Mucosa of stomach (tissue), 1 donor: ENCODE data around the gene FRRS1L.

Experiments used
- H3K27me3 ChIP-seq: one replicate; pipeline ENCODE4 v1.7.0; 2013; ENCODE audit warnings: mild to moderate bottlenecking, low read length; ENCODE audit not compliant: control insufficient read depth, insufficient read depth
- H3K36me3 ChIP-seq: one replicate; pipeline ENCODE4 v1.7.0; 2013; ENCODE audit warnings: low read length; ENCODE audit not compliant: control insufficient read depth, insufficient read depth
- H3K4me1 ChIP-seq: one replicate; pipeline ENCODE4 v1.7.0; 2013; ENCODE audit warnings: mild to moderate bottlenecking, low read length; ENCODE audit not compliant: control insufficient read depth, insufficient read depth
- H3K4me3 ChIP-seq: one replicate; pipeline ENCODE4 v1.7.0; 2013; ENCODE audit warnings: low read length
- H3K9ac ChIP-seq: one replicate; pipeline ENCODE4 v1.7.0; 2013; ENCODE audit warnings: mild to moderate bottlenecking, low read length, moderate library complexity
- H3K9me3 ChIP-seq: one replicate; pipeline ENCODE4 v1.7.0; 2013; ENCODE audit warnings: mild to moderate bottlenecking, low read length, moderate library complexity; ENCODE audit not compliant: control insufficient read depth
- donor health status: Pancreatic carcinoma.

FRRS1L gene

GRCh38 chr9:109167716-109168115 is 667 bp upstream of the FRRS1L start:
- H3K4me3 ChIP-seq: no peak overlapping the region
- no peaks in the 10 kb centered on the region for H3K9me3 ChIP-seq
- peaks cover 30% of the 10 kb centered on the region for H3K27me3 ChIP-seq
- H3K4me1 ChIP-seq: no peaks in the 10 kb centered on the region
- H3K9ac ChIP-seq: peak overlapping the region; percentile 7
- H3K36me3 ChIP-seq: no peaks in the 10 kb centered on the region

- Histone ChIP-seq H3K4me1 (no peaks in the 10 kb centered on the region), H3K4me3 (no peak overlapping the region), H3K9ac (no peak overlapping the region), H3K27me3 (peaks cover 26% of the 10 kb centered on the region), H3K9me3 (no peaks in the 10 kb centered on the region), H3K36me3 (no peaks in the 10 kb centered on the region)
Observed at GRCh38 chr9:109166171-109166770, 778 bp downstream of the FRRS1L start.

GRCh38 chr9:109164042-109164441 is 3.0 kb downstream of the FRRS1L start:
- Histone ChIP-seq H3K36me3 (no peaks in the 10 kb centered on the region), H3K9me3 (no peaks in the 10 kb centered on the region), H3K27me3 (peaks cover 26% of the 10 kb centered on the region), H3K4me1 (no peaks in the 10 kb centered on the region), H3K9ac (no peak overlapping the region), H3K4me3 (no peak overlapping the region)

GRCh38 chr9:109163194-109163593 is 3.9 kb downstream of the FRRS1L start:
- Histone ChIP-seq H3K4me3 (no peak overlapping the region), H3K27me3 (peaks cover 26% of the 10 kb centered on the region), H3K4me1 (no peaks in the 10 kb centered on the region), H3K36me3 (no peaks in the 10 kb centered on the region), H3K9ac (no peak overlapping the region), H3K9me3 (no peaks in the 10 kb centered on the region)

GRCh38 chr9:109162677-109163076 is 4.4 kb downstream of the FRRS1L start:
- Histone ChIP-seq H3K4me3 (no peak overlapping the region), H3K4me1 (no peaks in the 10 kb centered on the region), H3K27me3 (peaks cover 23% of the 10 kb centered on the region), H3K9me3 (no peaks in the 10 kb centered on the region), H3K36me3 (no peaks in the 10 kb centered on the region), H3K9ac (no peak overlapping the region)

- Histone ChIP-seq H3K4me3 (no peak overlapping the region), H3K9ac (no peak overlapping the region), H3K36me3 (no peaks in the 10 kb centered on the region), H3K9me3 (no peaks in the 10 kb centered on the region), H3K27me3 (peaks cover 16% of the 10 kb centered on the region), H3K4me1 (no peaks in the 10 kb centered on the region)
Observed at GRCh38 chr9:109161471-109161870, 5.6 kb downstream of the FRRS1L start.

- Histone ChIP-seq H3K9ac (no peak overlapping the region), H3K9me3 (no peaks in the 10 kb centered on the region), H3K4me1 (no peaks in the 10 kb centered on the region), H3K4me3 (no peak overlapping the region), H3K27me3 (peaks cover 5% of the 10 kb centered on the region), H3K36me3 (no peaks in the 10 kb centered on the region)
Observed at GRCh38 chr9:109159583-109159982, 7.5 kb downstream of the FRRS1L start.

GRCh38 chr9:109158651-109159050 is 8.4 kb downstream of the FRRS1L start:
- no peak overlapping the region for H3K9ac ChIP-seq
- H3K9me3 ChIP-seq: no peaks in the 10 kb centered on the region
- H3K4me3 ChIP-seq: no peak overlapping the region
- no peaks in the 10 kb centered on the region for H3K4me1 ChIP-seq
- H3K36me3 ChIP-seq: no peaks in the 10 kb centered on the region
- H3K27me3 ChIP-seq: peaks cover 5% of the 10 kb centered on the region

- Histone ChIP-seq H3K9me3 (no peaks in the 10 kb centered on the region), H3K9ac (no peak overlapping the region)
Observed at GRCh38 chr9:109156708-109157107, 10.3 kb downstream of the FRRS1L start.

GRCh38 chr9:109150925-109151545 is 16.0 kb downstream of the FRRS1L start:
- H3K4me3 ChIP-seq: no peak overlapping the region
- no peak overlapping the region for H3K9ac ChIP-seq
- no peaks in the 10 kb centered on the region for H3K36me3 ChIP-seq
- no peaks in the 10 kb centered on the region for H3K27me3 ChIP-seq
- H3K9me3 ChIP-seq: no peaks in the 10 kb centered on the region
- H3K4me1 ChIP-seq: no peaks in the 10 kb centered on the region

More at GRCh38 chr9:109156708-109157107, 10.3 kb downstream of the FRRS1L start:
- H3K4me1 ChIP-seq: no peaks in the 10 kb centered on the region
- no peak overlapping the region for H3K4me3 ChIP-seq
- no peaks in the 10 kb centered on the region for H3K36me3 ChIP-seq
- H3K27me3 ChIP-seq: no peaks in the 10 kb centered on the region

- H3K4me1 ChIP-seq: no peaks in the 10 kb centered on the region
- no peak overlapping the region for H3K4me3 ChIP-seq
- no peaks in the 10 kb centered on the region for H3K27me3 ChIP-seq
- H3K9ac ChIP-seq: no peak overlapping the region
- H3K36me3 ChIP-seq: no peaks in the 10 kb centered on the region
- H3K9me3 ChIP-seq: no peaks in the 10 kb centered on the region
Observed at GRCh38 chr9:109149722-109150121, 17.3 kb downstream of the FRRS1L start.

GRCh38 chr9:109149089-109149488 is 18.0 kb downstream of the FRRS1L start:
- Histone ChIP-seq H3K27me3 (no peaks in the 10 kb centered on the region), H3K36me3 (no peaks in the 10 kb centered on the region), H3K4me1 (peaks cover 3% of the 10 kb centered on the region), H3K4me3 (no peak overlapping the region), H3K9me3 (no peaks in the 10 kb centered on the region), H3K9ac (no peak overlapping the region)
